Measurements from ENCODE around the gene PEX6.

The PEX6 gene

DNA sequence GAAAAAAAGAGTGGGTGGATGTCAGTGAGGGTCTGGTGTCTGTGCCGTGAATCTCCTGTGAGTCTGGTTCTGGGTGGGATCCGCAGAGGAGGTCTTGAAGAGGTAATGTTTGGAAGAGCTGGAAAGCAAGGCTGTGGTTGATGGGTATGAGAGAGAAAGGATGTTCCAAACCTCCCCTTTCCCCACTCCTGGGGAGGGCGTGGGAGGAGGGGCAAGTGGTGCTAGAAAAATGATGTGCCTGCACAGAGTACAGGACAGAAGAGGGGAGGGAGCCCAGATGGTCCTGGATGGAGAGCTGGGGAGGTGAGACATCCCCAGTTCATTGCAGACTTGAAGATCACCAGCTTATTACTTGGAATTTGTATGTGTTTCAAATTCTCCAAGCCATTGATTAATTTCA is 46.6 kb downstream of the PEX6 start:
- DNase-seq: no peak

DNA sequence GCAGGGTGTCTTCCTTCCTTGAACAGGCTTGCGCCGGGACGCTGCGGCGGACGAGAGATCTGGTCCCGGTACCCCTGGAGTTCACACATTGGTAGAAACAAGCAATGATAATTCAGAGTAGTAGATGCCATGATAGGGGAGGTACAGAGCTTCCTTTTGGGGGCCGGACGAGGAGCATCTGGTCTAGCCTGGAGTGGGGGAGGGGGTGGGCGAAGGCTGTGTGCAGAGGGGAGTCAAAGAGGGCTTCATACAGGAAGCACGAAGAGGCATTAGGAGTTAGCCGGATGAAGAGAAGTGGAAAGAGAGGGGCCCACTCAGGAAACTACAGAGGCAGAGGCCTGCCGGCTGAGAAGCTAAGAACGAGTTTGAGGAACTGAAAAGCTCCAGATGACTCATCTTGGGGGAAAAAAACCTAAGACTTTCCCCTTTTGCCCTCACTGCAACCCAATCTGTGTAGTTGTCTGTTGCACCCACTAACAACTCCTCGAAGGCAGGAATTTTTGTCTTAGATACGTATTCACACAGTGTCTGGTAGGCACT is 49.1 kb downstream of the PEX6 start:
- DNase-seq: peak; percentile 54

DNA sequence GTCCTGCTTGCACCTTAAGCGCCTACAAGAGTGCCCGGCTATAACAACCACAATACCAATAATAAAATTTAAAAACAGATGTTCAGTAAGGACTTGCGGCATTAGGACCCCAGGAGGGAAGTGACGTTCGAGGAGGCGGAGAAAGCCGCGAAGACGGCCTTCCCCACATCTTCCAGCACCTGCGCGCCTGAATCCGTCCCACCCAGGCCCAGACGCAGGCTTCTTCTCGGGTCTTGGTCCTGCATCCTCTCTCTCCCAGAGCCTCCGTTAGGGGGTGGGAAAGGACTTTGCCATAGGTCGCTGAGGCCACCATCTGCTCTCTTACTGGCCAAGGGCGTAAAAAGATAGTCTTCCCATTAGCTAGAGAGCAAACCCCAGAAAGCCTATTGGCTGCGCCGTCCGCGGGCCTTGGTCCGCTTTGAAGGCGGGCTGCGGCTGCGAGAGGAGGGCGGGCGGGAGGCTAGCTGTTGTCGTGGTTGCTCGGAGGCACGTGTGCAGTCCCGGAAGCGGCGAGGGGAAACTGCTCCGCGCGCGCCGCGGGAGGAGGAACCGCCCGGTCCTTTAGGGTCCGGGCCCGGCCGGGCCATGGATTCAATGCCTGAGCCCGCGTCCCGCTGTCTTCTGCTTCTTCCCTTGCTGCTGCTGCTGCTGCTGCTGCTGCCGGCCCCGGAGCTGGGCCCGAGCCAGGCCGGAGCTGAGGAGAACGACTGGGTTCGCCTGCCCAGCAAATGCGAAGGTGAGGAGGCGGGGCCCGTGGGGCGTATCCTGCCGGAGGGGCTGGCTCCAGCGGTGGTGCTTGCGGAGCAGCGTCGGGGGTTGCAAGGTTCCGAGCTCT is 49.8 kb downstream of the PEX6 start, which contains the start of gene CNPY3:
Gene CNPY3 (plus strand): TSS at position 495 of the 835 bp plus-strand sequence. CDS start 91 bp downstream, at position 586.
- peak; percentile 97 for DNase-seq

DNA sequence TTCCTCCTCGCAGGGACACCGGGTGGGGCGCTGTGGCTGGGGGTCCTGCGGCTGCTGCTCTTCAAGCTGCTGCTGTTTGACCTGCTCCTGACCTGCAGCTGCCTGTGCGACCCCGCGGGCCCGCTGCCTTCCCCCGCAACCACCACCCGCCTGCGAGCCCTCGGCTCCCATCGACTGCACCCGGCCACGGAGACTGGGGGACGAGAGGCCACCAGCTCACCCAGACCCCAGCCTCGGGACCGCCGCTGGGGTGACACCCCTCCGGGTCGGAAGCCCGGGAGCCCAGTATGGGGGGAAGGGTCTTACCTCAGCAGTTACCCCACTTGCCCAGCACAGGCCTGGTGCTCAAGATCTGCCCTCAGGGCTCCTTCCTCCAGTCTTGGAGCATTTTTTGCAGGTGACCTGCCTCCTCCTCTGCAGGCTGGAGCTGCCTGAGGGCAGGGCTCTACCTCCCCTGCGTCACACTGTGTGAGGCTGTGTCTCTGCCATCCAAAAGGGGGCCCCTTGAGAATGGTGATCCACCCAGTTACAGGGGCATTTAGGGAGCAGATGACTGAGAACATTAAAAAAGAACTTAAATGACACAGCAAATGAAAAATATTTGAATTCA is 53.6 kb downstream of the PEX6 start:
- DNase-seq: no peak

DNA sequence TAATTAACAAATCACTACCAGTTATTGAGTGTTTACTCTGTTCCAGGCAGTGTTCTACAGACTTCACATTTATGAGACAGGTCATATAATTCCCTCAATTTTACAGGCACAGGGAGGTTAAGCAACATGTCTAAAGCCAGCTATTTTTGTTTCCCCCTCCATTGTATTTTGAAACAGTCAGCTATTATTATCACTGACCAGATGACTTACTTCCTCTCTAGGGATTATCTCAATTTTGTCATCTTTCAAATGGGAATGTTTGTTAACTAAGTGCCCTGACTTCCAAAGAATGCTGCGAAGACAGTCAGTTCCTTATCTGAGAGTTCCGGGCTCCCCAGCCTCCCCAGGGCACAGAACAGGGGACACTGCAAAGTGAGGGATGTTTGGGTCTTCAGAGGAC is 55.3 kb downstream of the PEX6 start:
- DNase-seq: no peak

DNA sequence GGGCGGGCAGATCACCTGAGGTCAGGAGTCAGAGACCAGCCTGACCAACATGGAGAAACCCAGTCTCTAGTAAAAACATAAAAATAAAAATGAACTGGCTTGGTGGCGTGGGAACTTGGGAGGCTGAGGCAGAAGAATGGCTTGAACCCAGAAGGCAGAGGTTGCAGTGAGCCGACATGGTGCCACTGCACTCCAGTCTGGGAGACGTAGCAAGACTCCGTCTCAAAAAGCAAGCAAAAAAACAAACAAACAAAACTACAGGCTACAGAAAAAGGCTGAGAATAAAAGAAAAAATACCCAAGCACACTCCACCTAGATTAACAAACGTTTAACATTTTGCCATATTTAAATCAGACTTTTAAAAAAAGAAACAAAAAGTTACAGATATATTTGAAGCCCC is 57.2 kb downstream of the PEX6 start:
- DNase-seq: no peak

DNA sequence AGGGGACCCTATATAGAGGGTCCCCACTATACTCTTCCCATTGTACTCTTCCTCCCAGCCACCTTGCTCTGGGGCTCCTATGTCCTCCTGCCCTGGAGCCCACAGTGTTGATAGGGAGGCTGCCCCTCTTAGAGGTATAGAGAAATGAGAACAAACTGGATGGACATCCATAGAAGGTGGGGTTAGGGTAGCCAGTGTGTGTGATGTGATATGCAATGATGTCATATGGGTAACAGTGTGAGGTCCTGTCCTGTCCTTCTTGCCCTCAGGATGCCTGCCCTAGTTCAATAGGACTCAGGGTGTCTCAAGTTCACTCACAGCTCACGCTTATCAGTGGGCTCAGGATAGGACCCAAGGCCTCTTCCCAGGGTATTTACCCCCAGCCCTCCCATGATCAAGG is 62.7 kb downstream of the PEX6 start:
- DNase-seq: no peak

DNA sequence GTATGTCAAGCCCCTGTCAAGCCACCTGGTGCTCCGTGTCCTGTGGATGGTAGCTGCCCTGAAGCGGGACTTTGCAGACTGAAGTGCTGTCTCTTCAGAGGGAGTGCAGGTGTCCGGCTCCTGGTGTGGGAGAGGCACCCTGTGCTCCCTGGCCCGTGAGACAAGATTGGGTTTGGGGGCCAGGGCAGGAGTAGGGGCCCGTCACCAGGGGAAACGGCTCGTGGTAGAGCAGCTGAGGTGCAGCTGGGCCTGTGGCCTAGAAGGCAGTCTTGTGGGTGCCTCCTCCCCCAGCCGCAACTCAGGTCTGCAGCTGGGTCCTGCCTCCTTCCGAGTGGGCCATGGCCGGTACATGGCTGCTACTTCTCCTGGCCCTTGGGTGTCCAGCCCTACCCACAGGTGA is 63.2 kb downstream of the PEX6 start, which contains the start of gene PTCRA:
Gene PTCRA (plus strand): TSS at position 322 of the 400 bp plus-strand sequence. CDS start 17 bp downstream, at position 339.
- no peak for DNase-seq

DNA sequence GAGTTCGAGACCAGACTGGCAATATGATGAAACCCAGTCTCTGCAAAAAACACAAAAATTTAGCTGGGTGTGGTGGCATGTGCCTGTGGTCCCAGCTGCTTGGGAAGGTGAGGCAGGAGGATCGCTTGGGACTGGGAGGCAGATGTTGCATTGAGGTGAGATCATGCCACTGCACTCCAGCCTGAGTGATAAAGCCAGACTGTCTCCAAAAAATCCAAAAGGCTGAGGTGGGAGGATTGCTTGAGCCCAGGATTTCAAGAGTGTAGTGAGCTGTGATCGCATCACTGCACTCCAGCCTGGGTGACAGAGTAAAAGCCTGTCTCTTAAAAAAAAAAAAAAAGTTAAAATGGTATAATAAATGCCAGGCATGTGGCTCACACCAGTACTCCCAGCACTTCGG is 64.4 kb downstream of the PEX6 start:
- DNase-seq: no peak
